Stimulated activated CD4-positive, alpha-beta T cell treated with anti-CD3 and anti-CD28 coated beads, Interleukin-4, amount 100 ng/mL, for 48 hours (primary cell): Measurements from ENCODE around the gene LMOD1.
"Not testable (repeated sequence)": the region's sequence is repeated elsewhere in the genome, so short reads cannot be mapped to it uniquely, and the experiment has no call there.

Experiments used
- DNase-seq, 2 donors: peaks; one replicate each; pipeline ENCODE4 v3.0.0-alpha.2; 2020; ENCODE audit warnings: low read depth in 2 of 2

Gene LMOD1

GRCh38 chr1:201859424-201859823 is 86.9 kb downstream of the LMOD1 start:
- no peak for DNase-seq

DNA sequence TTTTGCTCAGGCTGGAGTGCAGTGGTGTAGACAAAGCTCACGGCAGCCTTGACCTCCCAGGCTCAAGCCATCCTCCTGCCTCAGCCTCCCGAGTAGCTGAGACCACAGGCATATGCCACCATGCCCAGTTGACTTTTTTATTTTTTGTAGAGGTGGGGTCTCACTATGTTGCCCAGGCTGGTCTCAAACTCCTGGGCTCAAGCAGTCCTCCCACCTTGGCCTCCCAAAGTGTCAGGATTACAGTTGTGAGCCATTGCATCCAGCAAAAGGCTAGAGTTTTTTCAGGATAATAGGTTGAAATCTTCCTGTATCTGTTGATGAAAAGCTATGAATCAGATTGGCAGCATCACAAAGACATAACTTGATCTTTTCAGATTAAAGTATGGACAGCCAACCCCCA is 89.6 kb downstream of the LMOD1 start:
- DNase-seq = not testable (repeated sequence)

GRCh38 chr1:201851949-201852348 is 94.4 kb downstream of the LMOD1 start:
- DNase-seq = no peak

DNA sequence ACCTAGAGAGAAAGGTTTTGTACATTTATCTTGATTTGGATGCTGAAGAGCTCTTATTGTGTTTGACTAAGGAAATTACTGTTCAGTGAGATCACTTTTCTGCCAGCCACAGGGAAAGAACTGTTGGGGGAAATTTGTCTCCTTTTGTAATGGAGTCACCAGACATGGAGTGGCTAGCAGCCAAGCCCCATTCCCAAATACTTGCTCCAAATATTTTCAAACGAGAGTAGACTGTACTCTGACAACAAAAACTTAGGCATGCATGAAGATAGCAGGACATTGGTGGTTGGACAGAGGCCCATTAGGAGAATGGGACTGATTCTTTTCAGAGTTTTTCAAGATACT is 96.3 kb downstream of the LMOD1 start:
- no peak for DNase-seq

- DNase-seq = no peak
Observed at GRCh38 chr1:201849372-201850052, 96.8 kb downstream of the LMOD1 start.

GRCh38 chr1:201848230-201848629 is 98.1 kb downstream of the LMOD1 start:
- no peak for DNase-seq

DNA sequence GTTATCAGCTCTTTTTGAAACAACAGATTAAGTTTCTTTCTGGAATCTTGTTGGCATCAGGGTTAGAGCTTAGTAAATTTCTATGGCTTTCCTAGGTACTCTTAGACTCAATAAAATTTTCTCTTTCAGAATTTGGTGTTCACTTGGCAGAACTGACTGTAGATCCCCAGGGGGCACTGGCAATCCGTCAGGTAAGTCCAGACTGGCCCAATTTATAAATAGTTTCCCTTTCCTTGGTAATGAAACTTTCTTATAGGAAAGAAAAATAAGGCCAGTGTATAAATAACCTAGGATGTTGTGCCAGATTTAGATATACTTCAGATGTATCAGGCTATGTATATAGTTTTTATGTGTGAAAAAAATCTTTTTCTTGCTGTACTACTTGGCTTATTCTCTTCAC is 99.2 kb downstream of the LMOD1 start:
- DNase-seq = no peak
